ENCODE results near the gene TMEM167B.

GRCh38 chr1:109047339-109047738 lies 43.2 kb upstream of the TMEM167B start:
- TF ChIP-seq CTCF (IDR thresholded peaks at IDR 0.05): no peak
- TF ChIP-seq POLR2A (IDR thresholded peaks at IDR 0.05): no peak
- TF ChIP-seq EP300 (IDR thresholded peaks at IDR 0.05; ENCODE audit: low read depth): no peak
